Measurements from ENCODE around the gene INO80.

DNA sequence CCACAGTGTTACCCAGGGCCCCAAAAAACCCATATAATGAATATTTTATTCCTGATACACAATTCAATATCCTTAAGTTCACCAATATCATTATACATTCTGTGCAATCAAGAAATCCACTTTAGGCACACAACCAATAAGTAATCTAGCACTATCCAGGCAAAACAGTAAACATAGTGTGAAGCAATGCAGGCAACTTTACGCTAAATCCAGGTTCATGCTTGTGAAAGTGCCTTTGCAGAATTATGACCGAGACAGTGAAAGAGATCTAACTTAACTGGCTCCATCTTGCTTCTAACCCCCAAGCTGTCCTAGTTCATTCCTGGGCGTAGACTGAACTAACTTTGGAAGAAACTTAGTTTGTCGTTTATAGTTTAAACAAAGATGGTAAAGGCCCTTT lies 34.2 kb upstream of the INO80 start:
- TF ChIP-seq, protein P1, sequence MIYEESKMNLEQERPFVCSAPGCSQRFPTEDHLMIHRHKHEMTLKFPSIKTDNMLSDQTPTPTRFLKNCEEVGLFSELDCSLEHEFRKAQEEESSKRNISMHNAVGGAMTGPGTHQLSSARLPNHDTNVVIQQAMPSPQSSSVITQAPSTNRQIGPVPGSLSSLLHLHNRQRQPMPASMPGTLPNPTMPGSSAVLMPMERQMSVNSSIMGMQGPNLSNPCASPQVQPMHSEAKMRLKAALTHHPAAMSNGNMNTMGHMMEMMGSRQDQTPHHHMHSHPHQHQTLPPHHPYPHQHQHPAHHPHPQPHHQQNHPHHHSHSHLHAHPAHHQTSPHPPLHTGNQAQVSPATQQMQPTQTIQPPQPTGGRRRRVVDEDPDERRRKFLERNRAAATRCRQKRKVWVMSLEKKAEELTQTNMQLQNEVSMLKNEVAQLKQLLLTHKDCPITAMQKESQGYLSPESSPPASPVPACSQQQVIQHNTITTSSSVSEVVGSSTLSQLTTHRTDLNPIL (CRISPR knock-in tag; IDR thresholded peaks at IDR 0.05; ENCODE audit: low read depth): no peak
- no peak for TF ChIP-seq ZFP3 (CRISPR knock-in tag; IDR thresholded peaks at IDR 0.05)
- no peak for TF ChIP-seq ISL1 (CRISPR knock-in tag; IDR thresholded peaks at IDR 0.05)
- no peak for TF ChIP-seq SNAI2 (CRISPR knock-in tag; IDR thresholded peaks at IDR 0.05)
- TF ChIP-seq, protein P2, sequence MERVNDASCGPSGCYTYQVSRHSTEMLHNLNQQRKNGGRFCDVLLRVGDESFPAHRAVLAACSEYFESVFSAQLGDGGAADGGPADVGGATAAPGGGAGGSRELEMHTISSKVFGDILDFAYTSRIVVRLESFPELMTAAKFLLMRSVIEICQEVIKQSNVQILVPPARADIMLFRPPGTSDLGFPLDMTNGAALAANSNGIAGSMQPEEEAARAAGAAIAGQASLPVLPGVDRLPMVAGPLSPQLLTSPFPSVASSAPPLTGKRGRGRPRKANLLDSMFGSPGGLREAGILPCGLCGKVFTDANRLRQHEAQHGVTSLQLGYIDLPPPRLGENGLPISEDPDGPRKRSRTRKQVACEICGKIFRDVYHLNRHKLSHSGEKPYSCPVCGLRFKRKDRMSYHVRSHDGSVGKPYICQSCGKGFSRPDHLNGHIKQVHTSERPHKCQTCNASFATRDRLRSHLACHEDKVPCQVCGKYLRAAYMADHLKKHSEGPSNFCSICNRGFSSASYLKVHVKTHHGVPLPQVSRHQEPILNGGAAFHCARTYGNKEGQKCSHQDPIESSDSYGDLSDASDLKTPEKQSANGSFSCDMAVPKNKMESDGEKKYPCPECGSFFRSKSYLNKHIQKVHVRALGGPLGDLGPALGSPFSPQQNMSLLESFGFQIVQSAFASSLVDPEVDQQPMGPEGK (CRISPR knock-in tag; IDR thresholded peaks at IDR 0.05; ENCODE audit: borderline replicate concordance): no peak
- TF ChIP-seq ZFP30 (CRISPR knock-in tag; IDR thresholded peaks at IDR 0.05): no peak
- TF ChIP-seq, protein P3, sequence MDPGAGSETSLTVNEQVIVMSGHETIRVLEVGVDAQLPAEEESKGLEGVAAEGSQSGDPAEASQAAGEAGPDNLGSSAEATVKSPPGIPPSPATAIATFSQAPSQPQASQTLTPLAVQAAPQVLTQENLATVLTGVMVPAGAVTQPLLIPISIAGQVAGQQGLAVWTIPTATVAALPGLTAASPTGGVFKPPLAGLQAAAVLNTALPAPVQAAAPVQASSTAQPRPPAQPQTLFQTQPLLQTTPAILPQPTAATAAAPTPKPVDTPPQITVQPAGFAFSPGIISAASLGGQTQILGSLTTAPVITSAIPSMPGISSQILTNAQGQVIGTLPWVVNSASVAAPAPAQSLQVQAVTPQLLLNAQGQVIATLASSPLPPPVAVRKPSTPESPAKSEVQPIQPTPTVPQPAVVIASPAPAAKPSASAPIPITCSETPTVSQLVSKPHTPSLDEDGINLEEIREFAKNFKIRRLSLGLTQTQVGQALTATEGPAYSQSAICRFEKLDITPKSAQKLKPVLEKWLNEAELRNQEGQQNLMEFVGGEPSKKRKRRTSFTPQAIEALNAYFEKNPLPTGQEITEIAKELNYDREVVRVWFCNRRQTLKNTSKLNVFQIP (CRISPR knock-in tag; IDR thresholded peaks at IDR 0.05; ENCODE audit: borderline replicate concordance, low read depth): no peak
- no peak for TF ChIP-seq ESRRG (CRISPR knock-in tag; IDR thresholded peaks at IDR 0.05)
- no peak for TF ChIP-seq ARNTL (CRISPR knock-in tag; IDR thresholded peaks at IDR 0.05; ENCODE audit: borderline replicate concordance, low read depth)
- TF ChIP-seq GLIS3 (CRISPR knock-in tag; IDR thresholded peaks at IDR 0.05): no peak
- no peak for TF ChIP-seq TCF4 (CRISPR knock-in tag; IDR thresholded peaks at IDR 0.05; ENCODE audit: borderline replicate concordance)
- no peak for TF ChIP-seq RARB (CRISPR knock-in tag; IDR thresholded peaks at IDR 0.05)
